Gastrocnemius medialis (tissue), 4 donors: ENCODE measurements around the gene ANTXR2.

Experiments used
- POLR2A ChIP-seq, 2 donors: fragments of 450-650 bp; IDR thresholded peaks; one replicate each; pipeline ENCODE4 v1.6.1; 2017; ENCODE audit warnings: antibody characterized with exemption in 2 of 2, mild to moderate bottlenecking in 2 of 2, moderate library complexity in 2 of 2
- TF ChIP-seq, protein P1 (sequence below), 5 experiments: fragments of 450-650 bp in 3 of 5; fragments of 200-600 bp in 2 of 5; sonication (generic) in 2 of 5; IDR thresholded peaks in 4 of 5; conservative IDR thresholded peaks in 1 of 5; 1 replicate in 4 of 5; 2 replicates in 1 of 5; pipeline ENCODE4 v1.5.1; 2016 to 2019; ENCODE audit warnings: antibody characterized with exemption in 5 of 5, mild to moderate bottlenecking in 3 of 5, moderate library complexity in 3 of 5

DNA sequence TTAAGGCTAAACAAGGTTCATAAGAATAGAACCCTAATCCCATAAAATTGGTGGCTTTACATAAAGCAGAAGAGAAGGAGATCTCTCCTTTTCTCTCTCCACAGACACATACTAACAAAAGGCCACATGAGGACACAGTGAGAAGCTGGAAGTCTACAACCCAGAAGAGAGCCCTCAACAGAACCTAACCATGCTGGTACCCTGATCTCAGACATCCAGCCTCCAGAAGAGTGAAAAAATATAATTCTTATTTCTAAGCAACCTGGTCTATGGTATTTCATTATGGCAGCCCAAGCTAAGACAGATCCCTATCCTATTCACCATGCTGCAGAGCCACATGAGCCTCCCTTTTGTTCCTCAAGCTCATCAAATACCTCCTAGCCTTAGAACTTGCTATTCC, 195.5 kb downstream of the ANTXR2 start:
- TF ChIP-seq POLR2A (IDR thresholded peaks at IDR 0.05), result no peak
- TF ChIP-seq, protein P1, sequence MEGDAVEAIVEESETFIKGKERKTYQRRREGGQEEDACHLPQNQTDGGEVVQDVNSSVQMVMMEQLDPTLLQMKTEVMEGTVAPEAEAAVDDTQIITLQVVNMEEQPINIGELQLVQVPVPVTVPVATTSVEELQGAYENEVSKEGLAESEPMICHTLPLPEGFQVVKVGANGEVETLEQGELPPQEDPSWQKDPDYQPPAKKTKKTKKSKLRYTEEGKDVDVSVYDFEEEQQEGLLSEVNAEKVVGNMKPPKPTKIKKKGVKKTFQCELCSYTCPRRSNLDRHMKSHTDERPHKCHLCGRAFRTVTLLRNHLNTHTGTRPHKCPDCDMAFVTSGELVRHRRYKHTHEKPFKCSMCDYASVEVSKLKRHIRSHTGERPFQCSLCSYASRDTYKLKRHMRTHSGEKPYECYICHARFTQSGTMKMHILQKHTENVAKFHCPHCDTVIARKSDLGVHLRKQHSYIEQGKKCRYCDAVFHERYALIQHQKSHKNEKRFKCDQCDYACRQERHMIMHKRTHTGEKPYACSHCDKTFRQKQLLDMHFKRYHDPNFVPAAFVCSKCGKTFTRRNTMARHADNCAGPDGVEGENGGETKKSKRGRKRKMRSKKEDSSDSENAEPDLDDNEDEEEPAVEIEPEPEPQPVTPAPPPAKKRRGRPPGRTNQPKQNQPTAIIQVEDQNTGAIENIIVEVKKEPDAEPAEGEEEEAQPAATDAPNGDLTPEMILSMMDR (IDR thresholded peaks at IDR 0.05 in 4 of 5, conservative IDR thresholded peaks at IDR 0.05 in 1 of 5), result no peak
